Measurements from ENCODE around the gene NBEAL2.

DNA sequence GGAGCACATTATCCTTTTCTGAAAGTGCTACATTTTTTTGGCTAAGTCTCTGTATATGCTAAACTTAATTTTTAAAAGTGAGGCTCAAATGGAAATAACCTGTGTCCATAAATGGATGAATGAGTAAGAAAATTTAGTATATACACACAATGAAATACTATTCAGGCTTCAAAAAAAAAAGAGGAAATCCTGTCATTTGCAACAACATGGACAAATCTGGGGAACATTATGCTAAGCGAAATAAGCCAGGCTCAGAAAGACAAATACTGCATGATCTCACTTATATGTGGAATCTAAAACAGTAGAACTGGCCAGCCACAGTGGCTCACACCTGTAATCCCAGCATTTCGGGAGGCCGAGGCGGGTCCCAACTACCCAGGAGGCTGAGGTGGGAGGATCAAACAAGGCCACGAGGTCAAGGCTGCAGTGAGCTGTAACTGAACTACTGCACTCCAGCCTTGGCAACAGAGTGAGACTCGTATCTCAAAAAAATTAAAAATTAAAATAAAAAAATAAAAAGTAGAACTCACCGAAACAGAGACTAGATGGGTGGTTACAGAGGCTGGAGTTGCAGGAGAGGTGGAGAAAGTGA lies 28.7 kb upstream of the NBEAL2 start:
- TF ChIP-seq, protein P1, sequence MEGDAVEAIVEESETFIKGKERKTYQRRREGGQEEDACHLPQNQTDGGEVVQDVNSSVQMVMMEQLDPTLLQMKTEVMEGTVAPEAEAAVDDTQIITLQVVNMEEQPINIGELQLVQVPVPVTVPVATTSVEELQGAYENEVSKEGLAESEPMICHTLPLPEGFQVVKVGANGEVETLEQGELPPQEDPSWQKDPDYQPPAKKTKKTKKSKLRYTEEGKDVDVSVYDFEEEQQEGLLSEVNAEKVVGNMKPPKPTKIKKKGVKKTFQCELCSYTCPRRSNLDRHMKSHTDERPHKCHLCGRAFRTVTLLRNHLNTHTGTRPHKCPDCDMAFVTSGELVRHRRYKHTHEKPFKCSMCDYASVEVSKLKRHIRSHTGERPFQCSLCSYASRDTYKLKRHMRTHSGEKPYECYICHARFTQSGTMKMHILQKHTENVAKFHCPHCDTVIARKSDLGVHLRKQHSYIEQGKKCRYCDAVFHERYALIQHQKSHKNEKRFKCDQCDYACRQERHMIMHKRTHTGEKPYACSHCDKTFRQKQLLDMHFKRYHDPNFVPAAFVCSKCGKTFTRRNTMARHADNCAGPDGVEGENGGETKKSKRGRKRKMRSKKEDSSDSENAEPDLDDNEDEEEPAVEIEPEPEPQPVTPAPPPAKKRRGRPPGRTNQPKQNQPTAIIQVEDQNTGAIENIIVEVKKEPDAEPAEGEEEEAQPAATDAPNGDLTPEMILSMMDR (conservative IDR thresholded peaks at IDR 0.05; ENCODE audit: low read depth, low read length), result no peak
- no peak for TF ChIP-seq EZH2 (IDR thresholded peaks at IDR 0.05; ENCODE audit: low read length, unreplicated experiment)

Measured in PC-3 (cell line).